Measurements from ENCODE around the gene AOC1. TPM values are rescaled to one million over a fixed set of nuclear protein-coding genes. Genes with fewer than 3 reads are reported as not detected.
A peak's percentile ranks its signal among the peaks of the same experiment; 100 is the strongest.

Gene AOC1
- total and polyA plus RNA-seq, 4 donors: 0.35 to 1.3 (median 0.70) TPM

DNA sequence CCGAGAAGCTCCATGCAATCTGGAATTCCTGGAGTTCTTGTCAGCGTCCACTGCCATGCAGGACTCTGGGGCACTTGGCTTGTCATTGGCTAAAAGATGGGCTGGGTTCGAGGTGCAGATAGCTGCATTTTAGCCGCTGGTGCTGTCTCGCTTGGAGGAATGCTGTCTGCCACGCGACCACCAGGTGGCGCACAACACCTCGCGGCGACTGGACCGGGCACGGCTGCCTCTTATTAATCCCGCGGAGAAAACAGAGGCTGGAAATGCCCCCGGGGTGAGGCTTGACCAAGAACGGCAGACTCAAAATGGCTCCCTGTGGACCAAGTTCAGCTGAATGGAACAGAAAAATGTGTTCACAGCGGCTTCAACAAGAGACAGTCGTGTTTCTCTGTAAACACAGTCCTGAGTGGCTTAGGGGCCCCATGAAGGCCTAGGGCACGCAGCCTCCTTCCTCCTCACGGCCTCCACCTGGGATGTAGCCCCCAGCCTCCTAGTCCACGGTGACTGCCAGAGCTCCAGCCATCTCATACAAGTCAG lies 46.2 kb downstream of the AOC1 start:
- TF ChIP-seq CTCF (IDR thresholded peaks at IDR 0.05; ENCODE audit: control extremely low read depth, extremely low read depth): peak; percentile 90
- no peak overlapping the region for H3K4me3 ChIP-seq
- 11% methylated on average over 22 of the region's 22 CpGs for WGBS, 2 donors
- H3K36me3 ChIP-seq (ENCODE audit: control insufficient read depth in 4 of 4, insufficient read depth in 4 of 4, low read length in 4 of 4): no peaks in the 10 kb centered on the region
- DNase-seq: peak; percentile 74 to 82 (median 80)
- H3K9me3 ChIP-seq (ENCODE audit: control insufficient read depth in 4 of 4, insufficient read depth in 3 of 4, low read length in 3 of 4): peaks cover 0 to 2% (median under 1%) of the 10 kb centered on the region in 4 donors
- peak; percentile 65 for ATAC-seq (ENCODE audit: insufficient read depth, low FRiP score)
- no peak overlapping the region for H3K27ac ChIP-seq (ENCODE audit: low read depth in 1 of 2, low read length in 1 of 2)
- peaks cover 0 to 11% (median 0%) of the 10 kb centered on the region in 5 donors for H3K4me1 ChIP-seq (ENCODE audit: control insufficient read depth in 5 of 5, insufficient read depth in 5 of 5, low read length in 5 of 5)
- H3K27me3 ChIP-seq (ENCODE audit: control insufficient read depth in 3 of 3, insufficient read depth in 3 of 3, low read length in 2 of 3): peaks cover 0 to 19% (median 5%) of the 10 kb centered on the region in 3 donors
- H3K9ac ChIP-seq (ENCODE audit: insufficient read depth in 1 of 2, low read length in 2 of 2): no peak overlapping the region

DNA sequence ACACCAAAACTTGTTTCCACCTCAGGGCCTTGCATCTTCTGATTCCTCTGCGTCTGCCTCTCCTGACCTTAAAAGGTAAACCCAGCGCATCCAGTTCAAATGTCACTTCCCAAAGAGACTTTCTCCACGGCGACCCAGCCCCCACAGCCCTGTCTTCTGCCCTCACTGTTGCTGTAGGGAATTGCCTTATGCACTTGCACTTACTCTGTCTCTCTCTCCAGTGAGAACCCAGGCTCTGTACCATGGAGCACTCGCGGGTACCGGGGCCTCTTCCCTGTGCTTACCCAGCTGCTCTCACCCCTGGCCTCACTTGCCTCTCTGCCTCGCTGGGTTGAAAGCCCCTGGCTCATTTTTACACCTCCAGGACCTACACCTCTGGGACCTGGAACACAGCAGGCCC lies 48.4 kb downstream of the AOC1 start:
- Histone ChIP-seq H3K4me1 (ENCODE audit: control insufficient read depth in 5 of 5, insufficient read depth in 5 of 5, low read length in 5 of 5) (peaks cover 0 to 11% (median 2%) of the 10 kb centered on the region in 5 donors), H3K9ac (ENCODE audit: insufficient read depth in 1 of 2, low read length in 2 of 2) (no peak overlapping the region), H3K36me3 (ENCODE audit: control insufficient read depth in 4 of 4, insufficient read depth in 4 of 4, low read length in 4 of 4) (no peaks in the 10 kb centered on the region), H3K4me3 (no peak overlapping the region), H3K27ac (ENCODE audit: low read depth in 1 of 2, low read length in 1 of 2) (no peak overlapping the region), H3K27me3 (ENCODE audit: control insufficient read depth in 3 of 3, insufficient read depth in 3 of 3, low read length in 2 of 3) (peaks cover 0 to 19% (median 5%) of the 10 kb centered on the region in 3 donors), H3K9me3 (ENCODE audit: control insufficient read depth in 4 of 4, insufficient read depth in 3 of 4, low read length in 3 of 4) (peaks cover 0 to 1% (median 0%) of the 10 kb centered on the region in 4 donors)
- DNase-seq (no peak), ATAC-seq (ENCODE audit: insufficient read depth, low FRiP score) (no peak)
- WGBS, 2 donors: 77 to 83% methylated on average over 8 of the region's 8 CpGs
- no peak for TF ChIP-seq CTCF (IDR thresholded peaks at IDR 0.05; ENCODE audit: control extremely low read depth, extremely low read depth)

DNA sequence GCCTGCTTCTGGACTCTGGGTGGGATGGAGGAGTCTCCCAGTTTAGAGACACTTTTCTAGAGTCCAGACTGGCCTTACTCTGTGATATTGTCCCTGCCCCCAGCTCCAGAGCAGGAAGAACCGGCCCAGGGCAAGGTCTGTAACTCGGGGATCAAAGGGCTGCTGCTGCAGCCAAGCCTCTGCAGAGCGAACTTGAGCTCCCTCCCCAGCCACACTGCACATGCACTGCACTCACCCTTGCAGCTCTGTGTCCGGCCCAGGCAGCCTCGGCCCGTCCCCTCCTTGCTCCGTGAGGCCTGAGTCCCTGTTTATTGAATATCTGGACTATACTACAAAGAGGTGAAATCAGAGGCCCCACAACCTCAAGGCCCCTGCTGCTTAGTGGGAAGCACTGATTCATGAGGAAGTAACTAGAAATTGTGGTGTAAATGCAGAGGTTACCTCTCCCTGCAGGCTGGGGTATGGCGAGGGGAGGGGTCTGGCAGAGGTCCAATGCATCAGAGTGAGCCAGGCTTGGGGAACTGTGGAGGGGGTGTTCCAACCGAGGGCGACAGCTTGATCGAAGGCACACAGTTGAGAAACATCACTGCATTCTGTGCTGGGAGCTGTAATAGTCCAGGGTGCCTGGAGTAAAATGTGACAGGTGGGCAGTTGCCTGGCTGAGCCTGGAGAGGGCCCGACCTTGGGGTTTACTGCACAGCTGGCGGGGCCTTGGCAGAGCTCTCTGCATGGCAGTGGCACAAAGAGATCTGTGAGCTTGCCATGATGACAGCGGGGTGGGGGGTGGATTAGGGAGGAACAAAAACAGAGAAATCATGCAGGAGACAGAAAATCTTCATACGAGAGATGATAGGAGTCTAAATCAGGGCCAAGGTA lies 49.1 kb downstream of the AOC1 start:
- no peak overlapping the region for H3K4me3 ChIP-seq
- H3K27ac ChIP-seq (ENCODE audit: low read depth in 1 of 2, low read length in 1 of 2): no peak overlapping the region
- peaks cover 0 to 18% (median 5%) of the 10 kb centered on the region in 3 donors for H3K27me3 ChIP-seq (ENCODE audit: control insufficient read depth in 3 of 3, insufficient read depth in 3 of 3, low read length in 2 of 3)
- WGBS, 2 donors: 43 to 56% methylated on average over 15 of the region's 15 CpGs
- ATAC-seq (ENCODE audit: insufficient read depth, low FRiP score) (no peak), DNase-seq (peak; percentile 46 to 50 (median 46))
- H3K9ac ChIP-seq (ENCODE audit: insufficient read depth in 1 of 2, low read length in 2 of 2): no peak overlapping the region
- no peak for TF ChIP-seq CTCF (IDR thresholded peaks at IDR 0.05; ENCODE audit: control extremely low read depth, extremely low read depth)
- no peaks in the 10 kb centered on the region for H3K36me3 ChIP-seq (ENCODE audit: control insufficient read depth in 4 of 4, insufficient read depth in 4 of 4, low read length in 4 of 4)
- H3K9me3 ChIP-seq (ENCODE audit: control insufficient read depth in 4 of 4, insufficient read depth in 3 of 4, low read length in 3 of 4): peaks cover 0 to 1% (median 0%) of the 10 kb centered on the region in 4 donors
- H3K4me1 ChIP-seq (ENCODE audit: control insufficient read depth in 5 of 5, insufficient read depth in 5 of 5, low read length in 5 of 5): peaks cover 0 to 11% (median 2%) of the 10 kb centered on the region in 5 donors

All from lung (tissue), 12 donors.